Neuronal stem cell (in vitro differentiated cells): ENCODE results near the gene C2orf81.
A peak's percentile ranks its signal among the peaks of the same experiment; 100 is the strongest.

Source experiments
- DNase-seq: peaks from one replicate; pipeline ENCODE4 v3.0.0-alpha.2; 2013; ENCODE audit warnings: low spot score
- H2AFZ ChIP-seq: one replicate; pipeline ENCODE4 v1.6.1; 2013; ENCODE audit warnings: mild to moderate bottlenecking, low read length, inconsistent platforms
- H2AK5ac ChIP-seq: 2 replicates; pipeline ENCODE4 v1.6.1; 2013; ENCODE audit warnings: low read depth, mild to moderate bottlenecking, inconsistent platforms, low read length, moderate library complexity, mixed read lengths
- H2BK120ac ChIP-seq: 2 replicates; pipeline ENCODE4 v1.6.1; 2013; ENCODE audit warnings: low read depth, mild to moderate bottlenecking, inconsistent platforms, low read length, moderate library complexity, mixed read lengths
- H2BK12ac ChIP-seq: one replicate; pipeline ENCODE4 v1.6.1; 2013; ENCODE audit warnings: low read length, inconsistent platforms
- H2BK15ac ChIP-seq: 2 replicates; pipeline ENCODE4 v1.6.1; 2013; ENCODE audit warnings: mild to moderate bottlenecking, low read length, inconsistent platforms, mixed read lengths
- H2BK5ac ChIP-seq: one replicate; pipeline ENCODE4 v1.6.1; 2013; ENCODE audit warnings: inconsistent platforms, mild to moderate bottlenecking, low read length, moderate library complexity
- H3K14ac ChIP-seq: one replicate; pipeline ENCODE4 v1.6.1; 2013; ENCODE audit warnings: low read length, inconsistent platforms
- H3K18ac ChIP-seq: 2 replicates; pipeline ENCODE4 v1.6.1; 2013; ENCODE audit warnings: low read length, inconsistent platforms
- H3K23ac ChIP-seq: 2 replicates; pipeline ENCODE4 v1.6.1; 2013; ENCODE audit warnings: low read depth, mild to moderate bottlenecking, mixed read lengths, low read length, inconsistent platforms; ENCODE audit not compliant: poor library complexity
- H3K27ac ChIP-seq: replicated peaks from 3 replicates; pipeline ENCODE4 v1.5.1; 2013; ENCODE audit warnings: low read length, inconsistent platforms
- H3K27me3 ChIP-seq, 3 experiments: 2 replicates each; pipeline ENCODE4 v1.6.1; 2013; ENCODE audit warnings: low read length in 3 of 3, mild to moderate bottlenecking in 2 of 3, inconsistent platforms in 1 of 3, low read depth in 1 of 3, mixed read lengths in 1 of 3, moderate library complexity in 1 of 3; ENCODE audit not compliant: control insufficient read depth in 3 of 3, insufficient read depth in 3 of 3
- H3K36me3 ChIP-seq, 2 donors: replicated peaks in 1 of 2; 2 replicates each; pipeline ENCODE4 v1.6.1; 2013; ENCODE audit warnings: low read length in 2 of 2; ENCODE audit not compliant: control insufficient read depth in 2 of 2, insufficient read depth in 2 of 2
- H3K4ac ChIP-seq: 2 replicates; pipeline ENCODE4 v1.6.1; 2013; ENCODE audit warnings: inconsistent platforms, mild to moderate bottlenecking, low read length, moderate library complexity
- H3K4me1 ChIP-seq, 2 donors: 1 replicate in 1 of 2; 2 replicates in 1 of 2; pipeline ENCODE4 v1.6.1; 2013; ENCODE audit warnings: low read length in 2 of 2, low read depth in 1 of 2; ENCODE audit not compliant: control insufficient read depth in 2 of 2, insufficient read depth in 1 of 2
- H3K4me2 ChIP-seq: one replicate; pipeline ENCODE4 v1.6.1; 2013; ENCODE audit warnings: mild to moderate bottlenecking, low read length, inconsistent platforms; ENCODE audit not compliant: insufficient read depth, poor library complexity, severe bottlenecking
- H3K4me3 ChIP-seq, 2 donors: 2 replicates each; pipeline ENCODE4 v1.5.1; 2013; ENCODE audit warnings: low read length in 2 of 2, mild to moderate bottlenecking in 2 of 2, inconsistent platforms in 1 of 2, moderate library complexity in 1 of 2
- H3K79me1 ChIP-seq: one replicate; pipeline ENCODE4 v1.6.1; 2013; ENCODE audit warnings: low read depth, mild to moderate bottlenecking, inconsistent platforms, low read length, moderate library complexity
- H3K9ac ChIP-seq: one replicate; pipeline ENCODE4 v1.6.1; 2013; ENCODE audit warnings: mild to moderate bottlenecking, low read depth, low read length, inconsistent platforms; ENCODE audit not compliant: poor library complexity
- H3K9me3 ChIP-seq, 2 donors: replicated peaks in 1 of 2; 2 replicates each; pipeline versions ENCODE3 to v1.6.1; 2013; ENCODE audit warnings: low read length in 2 of 2, mild to moderate bottlenecking in 2 of 2, inconsistent platforms in 1 of 2, low read depth in 1 of 2, mixed read lengths in 1 of 2, moderate library complexity in 1 of 2; ENCODE audit not compliant: control insufficient read depth in 2 of 2, insufficient read depth in 1 of 2
- H4K8ac ChIP-seq: one replicate; pipeline ENCODE4 v1.6.1; 2013; ENCODE audit warnings: low read depth, mild to moderate bottlenecking, inconsistent platforms, low read length, moderate library complexity
- H4K91ac ChIP-seq: one replicate; pipeline ENCODE4 v1.6.1; 2013; ENCODE audit warnings: low read length, low read depth, mild to moderate bottlenecking, inconsistent platforms; ENCODE audit not compliant: poor library complexity
- WGBS, 2 donors: extraction: QIAGEN DNeasy Blood & Tissue Kit; methylation state at CpG; one replicate each; pipeline ENCODE4 v1.1.7; 2013; ENCODE audit warnings: missing lambda C conversion rate in 2 of 2, mixed read lengths in 1 of 2; ENCODE audit not compliant: insufficient read length in 2 of 2, insufficient replicate concordance in 1 of 2; ENCODE audit errors: extremely low coverage in 2 of 2; 5-methylcytosine and 5-hydroxymethylcytosine counted together

Gene C2orf81

GRCh38 chr2:74367789-74368188 is 53.6 kb downstream of the C2orf81 start:
- H3K23ac ChIP-seq: no peak overlapping the region
- peaks cover 0 to 2% of the 10 kb centered on the region in 2 donors for H3K4me1 ChIP-seq
- H3K14ac ChIP-seq: no peak overlapping the region
- no peak for DNase-seq
- H4K91ac ChIP-seq: no peak overlapping the region
- H2BK5ac ChIP-seq: no peak overlapping the region
- H3K27me3 ChIP-seq: no peaks in the 10 kb centered on the region
- no peak overlapping the region for H2BK12ac ChIP-seq
- H4K8ac ChIP-seq: no peak overlapping the region
- peaks cover 6% of the 10 kb centered on the region for H3K79me1 ChIP-seq
- no peak overlapping the region for H2AK5ac ChIP-seq
- no peak overlapping the region for H3K4ac ChIP-seq
- no peak overlapping the region for H3K27ac ChIP-seq
- H3K9ac ChIP-seq: no peak overlapping the region
- peaks cover 88 to 99% of the 10 kb centered on the region in 2 donors for H3K36me3 ChIP-seq
- H3K4me3 ChIP-seq: no peak overlapping the region
- WGBS, 2 donors: no CpG with 5 or more reads among the region's 7 CpGs
- no peak overlapping the region for H3K4me2 ChIP-seq
- H2AFZ ChIP-seq: no peak overlapping the region
- H3K9me3 ChIP-seq: peaks cover 0 to 2% of the 10 kb centered on the region in 2 donors
- H2BK120ac ChIP-seq: no peak overlapping the region
- H2BK15ac ChIP-seq: no peak overlapping the region
- H3K18ac ChIP-seq: no peak overlapping the region

GRCh38 chr2:74366036-74366435 is 55.4 kb downstream of the C2orf81 start:
- Histone ChIP-seq H2AFZ (no peak overlapping the region), H3K36me3 (peaks cover 92 to 100% of the 10 kb centered on the region in 2 donors), H2BK5ac (no peak overlapping the region), H2BK12ac (no peak overlapping the region), H3K9ac (no peak overlapping the region), H3K23ac (no peak overlapping the region), H3K27ac (no peak overlapping the region), H3K18ac (no peak overlapping the region), H3K14ac (no peak overlapping the region), H3K27me3 (no peaks in the 10 kb centered on the region), H3K4me2 (no peak overlapping the region), H2BK15ac (no peak overlapping the region), H3K4ac (no peak overlapping the region), H3K79me1 (no peaks in the 10 kb centered on the region), H2AK5ac (no peak overlapping the region), H2BK120ac (no peak overlapping the region), H3K4me3 (no peak overlapping the region), H3K9me3 (peaks cover 0 to 2% of the 10 kb centered on the region in 2 donors), H4K91ac (no peak overlapping the region), H4K8ac (no peak overlapping the region), H3K4me1 (no peaks in the 10 kb centered on the region)
- WGBS, 2 donors: no CpG with 5 or more reads among the region's 3 CpGs
- DNase-seq: no peak

- Histone ChIP-seq H3K36me3 (peaks cover 90 to 100% of the 10 kb centered on the region in 2 donors), H3K27me3 (no peaks in the 10 kb centered on the region), H2BK5ac (peak overlapping the region; percentile 49)
These were observed 56.6 kb downstream of the C2orf81 start for GRCh38 chr2:74364533-74365505.

More at GRCh38 chr2:74364533-74365505, 56.6 kb downstream of the C2orf81 start:
- Histone ChIP-seq H4K91ac (no peak overlapping the region), H3K4me1 (no peaks in the 10 kb centered on the region), H2AFZ (no peak overlapping the region), H3K4ac (no peak overlapping the region), H3K9me3 (peaks cover 0 to 2% of the 10 kb centered on the region in 2 donors), H3K23ac (no peak overlapping the region), H3K4me2 (no peak overlapping the region), H3K9ac (no peak overlapping the region), H3K27ac (no peak overlapping the region), H3K79me1 (no peaks in the 10 kb centered on the region), H2BK15ac (no peak overlapping the region), H4K8ac (no peak overlapping the region), H3K14ac (no peak overlapping the region), H2AK5ac (no peak overlapping the region), H2BK120ac (no peak overlapping the region), H3K4me3 (no peak overlapping the region), H2BK12ac (no peak overlapping the region), H3K18ac (no peak overlapping the region)
- WGBS, 2 donors: no CpG with 5 or more reads among the region's 8 CpGs
- DNase-seq: no peak
